Transverse colon (tissue), 4 donors: ENCODE data around the gene SRP54.

Experiments
- EP300 ChIP-seq: sonication (generic); formaldehyde crosslinking; IDR thresholded peaks from one replicate; pipeline ENCODE4 v1.6.1; 2017; ENCODE audit warnings: antibody characterized with exemption, low read depth
- POLR2A ChIP-seq: fragments of 450-650 bp; IDR thresholded peaks from one replicate; pipeline ENCODE4 v1.6.1; 2016; ENCODE audit warnings: antibody characterized with exemption, mild to moderate bottlenecking, moderate library complexity
- POLR2AphosphoS5 ChIP-seq, 3 donors: sonication (generic); formaldehyde crosslinking; IDR thresholded peaks; one replicate each; pipeline ENCODE4 v1.6.1; 2016; ENCODE audit warnings: antibody characterized with exemption in 3 of 3
- TF ChIP-seq, protein P1 (sequence below), 5 experiments: fragments of 200-600 bp in 3 of 5; fragments of 450-650 bp in 2 of 5; sonication (generic) in 3 of 5; IDR thresholded peaks; 1 replicate in 2 of 5; 2 replicates in 3 of 5; pipeline ENCODE4 v1.5.1; 2016 to 2017; ENCODE audit warnings: antibody characterized with exemption in 5 of 5, inconsistent platforms in 3 of 5, mild to moderate bottlenecking in 2 of 5, moderate library complexity in 1 of 5

DNA sequence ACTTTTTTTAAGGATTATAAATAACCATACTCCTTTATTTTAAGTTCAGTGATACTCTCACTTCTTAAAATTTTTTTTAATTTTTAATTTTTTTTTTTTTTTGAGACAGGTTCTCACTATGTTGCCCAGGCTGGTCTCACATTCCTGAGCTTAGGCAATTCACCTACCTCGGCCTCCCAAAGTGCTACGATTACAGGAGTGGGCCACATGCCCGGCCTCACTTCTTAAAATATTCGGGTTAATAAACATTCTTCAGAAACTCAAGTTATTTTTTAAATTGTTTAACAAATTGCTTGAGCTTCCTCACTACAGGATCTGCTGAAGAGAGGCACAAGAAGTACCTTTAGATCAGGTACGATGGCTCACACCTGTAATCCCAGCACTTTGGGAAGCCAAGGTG lies 4.3 kb upstream of the SRP54 start:
- TF ChIP-seq, protein P1, sequence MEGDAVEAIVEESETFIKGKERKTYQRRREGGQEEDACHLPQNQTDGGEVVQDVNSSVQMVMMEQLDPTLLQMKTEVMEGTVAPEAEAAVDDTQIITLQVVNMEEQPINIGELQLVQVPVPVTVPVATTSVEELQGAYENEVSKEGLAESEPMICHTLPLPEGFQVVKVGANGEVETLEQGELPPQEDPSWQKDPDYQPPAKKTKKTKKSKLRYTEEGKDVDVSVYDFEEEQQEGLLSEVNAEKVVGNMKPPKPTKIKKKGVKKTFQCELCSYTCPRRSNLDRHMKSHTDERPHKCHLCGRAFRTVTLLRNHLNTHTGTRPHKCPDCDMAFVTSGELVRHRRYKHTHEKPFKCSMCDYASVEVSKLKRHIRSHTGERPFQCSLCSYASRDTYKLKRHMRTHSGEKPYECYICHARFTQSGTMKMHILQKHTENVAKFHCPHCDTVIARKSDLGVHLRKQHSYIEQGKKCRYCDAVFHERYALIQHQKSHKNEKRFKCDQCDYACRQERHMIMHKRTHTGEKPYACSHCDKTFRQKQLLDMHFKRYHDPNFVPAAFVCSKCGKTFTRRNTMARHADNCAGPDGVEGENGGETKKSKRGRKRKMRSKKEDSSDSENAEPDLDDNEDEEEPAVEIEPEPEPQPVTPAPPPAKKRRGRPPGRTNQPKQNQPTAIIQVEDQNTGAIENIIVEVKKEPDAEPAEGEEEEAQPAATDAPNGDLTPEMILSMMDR (IDR thresholded peaks at IDR 0.05), result no peak
- TF ChIP-seq POLR2A, result no peak
- TF ChIP-seq EP300, result no peak
- no peak for TF ChIP-seq POLR2AphosphoS5 (IDR thresholded peaks at IDR 0.05)
